Endothelial cell of umbilical vein (primary cell): Measurements from ENCODE around the gene HMG20A.

Experiments used
- CTCF ChIP-seq, 2 donors: IDR thresholded peaks; 1 replicate in 1 of 2; 2 replicates in 1 of 2; pipeline ENCODE4 v1.5.1; 2011; ENCODE audit warnings: low read length in 2 of 2, mild to moderate bottlenecking in 2 of 2, moderate library complexity in 2 of 2, control low read depth in 1 of 2, inconsistent platforms in 1 of 2, low read depth in 1 of 2; ENCODE audit not compliant: insufficient read depth in 1 of 2; ENCODE audit errors: extremely low read depth in 1 of 2
- EZH2 ChIP-seq: IDR thresholded peaks from 2 replicates; pipeline ENCODE4 v1.6.1; 2012; ENCODE audit warnings: borderline replicate concordance, low read depth, mild to moderate bottlenecking, moderate library complexity, low read length, inconsistent platforms; ENCODE audit not compliant: severe bottlenecking
- POLR2A ChIP-seq: IDR thresholded peaks from 2 replicates; pipeline ENCODE4 v1.6.1; 2012; ENCODE audit warnings: low read depth, mild to moderate bottlenecking, control low read depth, low read length
- TF ChIP-seq, protein P1 (sequence below): IDR thresholded peaks from 2 replicates; pipeline ENCODE4 v1.6.1; 2011; ENCODE audit not compliant: insufficient read depth, insufficient read length

GRCh38 chr15:77505556-77505955, 84.9 kb downstream of the HMG20A start:
- TF ChIP-seq CTCF (IDR thresholded peaks at IDR 0.05; ENCODE audit: extremely low read depth in 1 of 2, insufficient read depth in 1 of 2, low read depth in 1 of 2, low read length in 2 of 2) (no peak), POLR2A (no peak), EZH2 (no peak)
- TF ChIP-seq, protein P1, sequence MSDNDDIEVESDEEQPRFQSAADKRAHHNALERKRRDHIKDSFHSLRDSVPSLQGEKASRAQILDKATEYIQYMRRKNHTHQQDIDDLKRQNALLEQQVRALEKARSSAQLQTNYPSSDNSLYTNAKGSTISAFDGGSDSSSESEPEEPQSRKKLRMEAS, result no peak
